Measurements from ENCODE around the gene LRIT1. TPM values are rescaled to one million over a fixed set of nuclear protein-coding genes. Genes with fewer than 3 reads are reported as not detected.

Gene LRIT1
- total RNA-seq, 1 experiment from 2014 or later, result not detected

GRCh38 chr10:84204610-84205009 is 36.7 kb downstream of the LRIT1 start (continued):
- TF ChIP-seq E2F5 (CRISPR knock-in tag; IDR thresholded peaks at IDR 0.05) (no peak), TCF7 (CRISPR knock-in tag; IDR thresholded peaks at IDR 0.05; ENCODE audit: low read depth) (no peak), ZNF532 (CRISPR knock-in tag; IDR thresholded peaks at IDR 0.05; ENCODE audit: borderline replicate concordance) (no peak), AR (CRISPR knock-in tag; IDR thresholded peaks at IDR 0.05) (no peak), ESRRA (CRISPR knock-in tag; IDR thresholded peaks at IDR 0.05; ENCODE audit: borderline replicate concordance) (no peak), ZNF671 (CRISPR knock-in tag; IDR thresholded peaks at IDR 0.05) (no peak), IRF2 (CRISPR knock-in tag; IDR thresholded peaks at IDR 0.05; ENCODE audit: borderline replicate concordance, low read depth) (no peak), USF2 (CRISPR knock-in tag; IDR thresholded peaks at IDR 0.05) (no peak), ZNF121 (CRISPR knock-in tag; IDR thresholded peaks at IDR 0.05) (no peak)

- Mint-ChIP-seq H3K27me3 (ENCODE audit: low read depth) (no peaks in the 10 kb centered on the region), H3K4me3 (no peak overlapping the region), H3K4me1 (no peaks in the 10 kb centered on the region), H3K27ac (no peak overlapping the region), H3K36me3 (no peaks in the 10 kb centered on the region), H3K9me3 (no peaks in the 10 kb centered on the region)
- 0 out of 2 replicates have a peak, but pooled peaks have one; percentile 26 for TF ChIP-seq ETV6 (CRISPR knock-in tag; IDR thresholded peaks at IDR 0.05)
- no peak for TF ChIP-seq ZNF281 (CRISPR knock-in tag; IDR thresholded peaks at IDR 0.05)
- TF ChIP-seq NR1H2 (CRISPR knock-in tag; IDR thresholded peaks at IDR 0.05), result no peak
- peak; percentile 57 for TF ChIP-seq CTCF (IDR thresholded peaks at IDR 0.05)
- no peak for TF ChIP-seq SP1 (CRISPR knock-in tag; conservative IDR thresholded peaks at IDR 0.05)
- TF ChIP-seq OVOL2 (CRISPR knock-in tag; IDR thresholded peaks at IDR 0.05; ENCODE audit: borderline replicate concordance), result no peak
- DNase-seq (ENCODE audit: low spot score) (peak; percentile 56), ATAC-seq (peak; percentile 83)
- ChIA-PET POLR2A (no interaction called here), CTCF (interaction anchor here (2.3 to 9.2 kb wide), 2 partner anchors 9 to 56 kb away, joined by 7 to 75 read pairs; partner anchors contain the start of gene CDHR1)
Observed at GRCh38 chr10:84204122-84204521, 37.2 kb downstream of the LRIT1 start.
